Ovary (tissue), 3 donors: ENCODE results near the gene ZMYND8.

Experiments used
- CTCF ChIP-seq, 3 donors: fragments of 450-650 bp in 2 of 3; fragments of 200-600 bp in 1 of 3; IDR thresholded peaks; one replicate each; pipeline versions ENCODE4 v1.5.1 to v1.8.0; 2016 to 2022; ENCODE audit warnings: antibody characterized with exemption in 3 of 3, mild to moderate bottlenecking in 1 of 3
- EP300 ChIP-seq: sonication (generic); formaldehyde crosslinking; IDR thresholded peaks from one replicate; pipeline ENCODE4 v1.6.1; 2017; ENCODE audit warnings: antibody characterized with exemption
- POLR2A ChIP-seq: fragments of 450-650 bp; IDR thresholded peaks from one replicate; pipeline ENCODE4 v1.6.1; 2017; ENCODE audit warnings: antibody characterized with exemption, mild to moderate bottlenecking, moderate library complexity
- donor health status: DM: no; HTN: no; CAD: no.

- TF ChIP-seq EP300 (no peak), CTCF (IDR thresholded peaks at IDR 0.05) (no peak), POLR2A (no peak)
Observed at GRCh38 chr20:47216819-47217410, 139.6 kb downstream of the ZMYND8 start.
